ENCODE measurements around the gene CDKN1B.

- TF ChIP-seq CTCF (IDR thresholded peaks at IDR 0.05) (no peak), POLR2A (IDR thresholded peaks at IDR 0.05) (no peak)
Measured at GRCh38 chr12:12734561-12735071, 17.4 kb downstream of the CDKN1B start.

Measured in right lobe of liver (tissue), 4 donors.